ENCODE results near the gene TLR7.
A peak's percentile ranks its signal among the peaks of the same experiment; 100 is the strongest.

The TLR7 gene

GRCh38 chrX:12891915-12892506 is 25.1 kb downstream of the TLR7 start:
- no peak for DNase-seq

- no peak for DNase-seq
Observed at GRCh38 chrX:12892716-12893115, 25.8 kb downstream of the TLR7 start.

GRCh38 chrX:12894074-12895030 is 27.5 kb downstream of the TLR7 start:
- DNase-seq, result no peak

GRCh38 chrX:12895866-12896265 is 29.0 kb downstream of the TLR7 start:
- no peak for DNase-seq

- no peak for DNase-seq
Observed at GRCh38 chrX:12896935-12897334, 30.1 kb downstream of the TLR7 start.

GRCh38 chrX:12898073-12898472 is 31.2 kb downstream of the TLR7 start:
- DNase-seq, result no peak

GRCh38 chrX:12899506-12899905 is 32.6 kb downstream of the TLR7 start:
- DNase-seq, result no peak

- peak; percentile 37 for DNase-seq
Observed at GRCh38 chrX:12901486-12901885, 34.6 kb downstream of the TLR7 start.

- no peak for DNase-seq
Observed at GRCh38 chrX:12903646-12904045, 36.8 kb downstream of the TLR7 start.

- DNase-seq, result no peak
Observed at GRCh38 chrX:12906046-12906761, 39.3 kb downstream of the TLR7 start, which contains the start of gene TLR8. Gene TLR8 (plus strand): TSS chrX:12906620. CDS start chrX:12906707, 87 bp downstream.

GRCh38 chrX:12910423-12911121 is 43.7 kb downstream of the TLR7 start:
- DNase-seq, result no peak

GRCh38 chrX:12911122-12911470 is 44.2 kb downstream of the TLR7 start:
- DNase-seq, result no peak

GRCh38 chrX:12912791-12913482 is 46.1 kb downstream of the TLR7 start:
- DNase-seq, result no peak

- no peak for DNase-seq
Observed at GRCh38 chrX:12917753-12918152, 50.9 kb downstream of the TLR7 start.

GRCh38 chrX:12919051-12919450 is 52.2 kb downstream of the TLR7 start:
- no peak for DNase-seq

GRCh38 chrX:12919620-12920019 is 52.7 kb downstream of the TLR7 start:
- no peak for DNase-seq

GRCh38 chrX:12920990-12921389 is 54.1 kb downstream of the TLR7 start:
- no peak for DNase-seq

- DNase-seq, result no peak
Observed at GRCh38 chrX:12921886-12922598, 55.2 kb downstream of the TLR7 start.

- DNase-seq, result no peak
Observed at GRCh38 chrX:12922599-12922919, 55.7 kb downstream of the TLR7 start.

GRCh38 chrX:12929701-12930100 is 62.8 kb downstream of the TLR7 start:
- DNase-seq, result no peak

- no peak for DNase-seq
Observed at GRCh38 chrX:12930150-12930549, 63.3 kb downstream of the TLR7 start.

GRCh38 chrX:12932244-12932643 is 65.4 kb downstream of the TLR7 start:
- no peak for DNase-seq

All from NCI-H748 treated with DMSO at 0.1 percent for 48 hours (cell line).